Common myeloid progenitor, CD34-positive (primary cell): ENCODE results near the gene TARDBP.
"Not testable (repeated sequence)": the region's sequence is repeated elsewhere in the genome, so short reads cannot be mapped to it uniquely, and the experiment has no call there.

Experiments used
- CTCF ChIA-PET: fragments of 350-600 bp; sonication (Branson Sonifier 250); formaldehyde crosslinking; loops from one replicate; lab custom pipeline; 2021; ENCODE audit warnings: antibody characterized with exemption; lab: Charles Lee
- POLR2A ChIA-PET: fragments of 350-600 bp; sonication (Branson Sonifier 250); formaldehyde crosslinking; loops from one replicate; lab custom pipeline; 2021; ENCODE audit warnings: antibody characterized with exemption; lab: Charles Lee
- DNase-seq, 3 donors: peaks; one replicate each; pipeline versions ENCODE4 v3.0.0 to v3.0.0-alpha.2; 2013
- H3K27ac ChIP-seq, 2 experiments: 1 replicate in 1 of 2; 2 replicates in 1 of 2; pipeline ENCODE4 v1.7.0; 2013; ENCODE audit warnings: inconsistent platforms in 2 of 2, low read length in 2 of 2, mild to moderate bottlenecking in 2 of 2, low read depth in 1 of 2, moderate library complexity in 1 of 2; ENCODE audit not compliant: severe bottlenecking in 2 of 2, insufficient read depth in 1 of 2, poor library complexity in 1 of 2
- H3K27me3 ChIP-seq, 5 experiments: replicated peaks in 2 of 5; 1 replicate in 3 of 5; 2 replicates in 2 of 5; pipeline versions ENCODE4 v1.6.1 to v1.7.0; 2013; ENCODE audit warnings: low read length in 4 of 5, mild to moderate bottlenecking in 2 of 5, moderate library complexity in 2 of 5, inconsistent platforms in 1 of 5; ENCODE audit not compliant: insufficient read depth in 5 of 5, control insufficient read depth in 4 of 5
- H3K36me3 ChIP-seq, 4 experiments: 1 replicate in 2 of 4; 2 replicates in 2 of 4; pipeline versions ENCODE4 v1.6.1 to v1.7.0; 2013; ENCODE audit warnings: low read length in 3 of 4, control low read depth in 1 of 4, mild to moderate bottlenecking in 1 of 4; ENCODE audit not compliant: control insufficient read depth in 4 of 4, insufficient read depth in 4 of 4
- H3K4me1 ChIP-seq, 4 experiments: 1 replicate in 3 of 4; 2 replicates in 1 of 4; pipeline versions ENCODE4 v1.6.1 to v1.7.1; 2013; ENCODE audit warnings: low read length in 3 of 4, mild to moderate bottlenecking in 3 of 4, control low read depth in 1 of 4, inconsistent platforms in 1 of 4, moderate library complexity in 1 of 4; ENCODE audit not compliant: control insufficient read depth in 4 of 4, insufficient read depth in 4 of 4; ENCODE audit errors: control extremely low read depth in 1 of 4
- H3K4me3 ChIP-seq, 7 experiments: 1 replicate in 4 of 7; 2 replicates in 3 of 7; pipeline versions ENCODE4 v1.5.1 to v1.7.0; 2013; ENCODE audit warnings: mild to moderate bottlenecking in 7 of 7, low read length in 6 of 7, moderate library complexity in 6 of 7, inconsistent platforms in 2 of 7, low read depth in 2 of 7, control low read depth in 1 of 7; ENCODE audit not compliant: insufficient read depth in 4 of 7, control insufficient read depth in 1 of 7; ENCODE audit errors: extremely low read depth in 1 of 7
- H3K9me3 ChIP-seq, 5 experiments: 1 replicate in 4 of 5; 2 replicates in 1 of 5; pipeline versions ENCODE4 v1.6.1 to v1.7.1; 2013; ENCODE audit warnings: low read length in 4 of 5, mild to moderate bottlenecking in 2 of 5, inconsistent platforms in 1 of 5, low read depth in 1 of 5, moderate library complexity in 1 of 5; ENCODE audit not compliant: control insufficient read depth in 4 of 5, insufficient read depth in 2 of 5; ENCODE audit errors: control extremely low read depth in 1 of 5
- WGBS: methylation state at CpG from one replicate; pipeline ENCODE4 v1.1.5; 2013; ENCODE audit not compliant: insufficient coverage; 5-methylcytosine and 5-hydroxymethylcytosine counted together

The TARDBP gene

GRCh38 chr1:10992864-10993263, 19.6 kb upstream of the TARDBP start:
- ChIA-PET POLR2A (no interaction called here), CTCF (no interaction called here)
- no peak for DNase-seq
- no peaks in the 10 kb centered on the region for H3K27me3 ChIP-seq
- H3K36me3 ChIP-seq: no peaks in the 10 kb centered on the region
- H3K9me3 ChIP-seq: no peaks in the 10 kb centered on the region
- no peaks in the 10 kb centered on the region for H3K4me1 ChIP-seq
- no peak overlapping the region for H3K4me3 ChIP-seq
- 100% methylated on average over 3 of the region's 4 CpGs for WGBS
- H3K27ac ChIP-seq: no peak overlapping the region

- Histone ChIP-seq H3K4me1 (no peaks in the 10 kb centered on the region), H3K9me3 (peaks cover 0 to 6% (median 2%) of the 10 kb centered on the region in 5 experiments), H3K36me3 (no peaks in the 10 kb centered on the region), H3K27me3 (no peaks in the 10 kb centered on the region), H3K4me3 (no peak overlapping the region), H3K27ac (no peak overlapping the region)
- ChIA-PET POLR2A (no interaction called here), CTCF (interaction anchor here (0.7 kb wide), 1 partner anchor 65 kb away, joined by 3 read pairs; no protein-coding TSS in a partner anchor)
- no peak for DNase-seq
- WGBS: 100% methylated on average over 2 of the region's 3 CpGs
Measured at GRCh38 chr1:10996100-10996499, 16.4 kb upstream of the TARDBP start.

GRCh38 chr1:11000526-11000925, 11.9 kb upstream of the TARDBP start:
- no peak for DNase-seq
- H3K4me1 ChIP-seq: no peaks in the 10 kb centered on the region
- ChIA-PET CTCF (interaction anchor here (1.2 kb wide), 1 partner anchor 37 kb away, joined by 3 read pairs; no protein-coding TSS in a partner anchor), POLR2A (interaction anchor here (0.8 kb wide), 1 partner anchor 11 kb away, joined by 3 read pairs; no protein-coding TSS in a partner anchor)
- no peak overlapping the region for H3K4me3 ChIP-seq
- no peak overlapping the region for H3K27ac ChIP-seq
- no peaks in the 10 kb centered on the region for H3K27me3 ChIP-seq
- H3K9me3 ChIP-seq: peaks cover 0 to 6% (median 2%) of the 10 kb centered on the region in 5 experiments
- no CpG with 5 or more reads among the region's 1 CpG for WGBS
- no peaks in the 10 kb centered on the region for H3K36me3 ChIP-seq

- peak overlapping the region; percentile 87 to 99 (median 92) for H3K4me3 ChIP-seq
- H3K36me3 ChIP-seq: peaks cover 16 to 41% (median 31%) of the 10 kb centered on the region in 4 experiments
- ChIA-PET POLR2A (interaction anchor here (0.6 kb wide), 1 partner anchor 126 kb away, joined by 4 read pairs; no protein-coding TSS in a partner anchor), CTCF (interaction anchor here (1.1 kb wide), 1 partner anchor 24 kb away, joined by 3 read pairs; no protein-coding TSS in a partner anchor)
- DNase-seq: no peak
- no peaks in the 10 kb centered on the region for H3K9me3 ChIP-seq
- H3K27ac ChIP-seq: peak overlapping the region; percentile 100
- 0% methylated on average over 9 of the region's 11 CpGs for WGBS
- H3K27me3 ChIP-seq: no peaks in the 10 kb centered on the region
- peaks cover 10 to 21% (median 16%) of the 10 kb centered on the region in 4 experiments for H3K4me1 ChIP-seq
Measured at GRCh38 chr1:11013160-11013531, 692 bp downstream of the TARDBP start.

- CTCF ChIA-PET, H3K4me1 ChIP-seq, H3K27me3 ChIP-seq, POLR2A ChIA-PET, H3K9me3 ChIP-seq, DNase-seq, H3K27ac ChIP-seq, H3K4me3 ChIP-seq: not testable (repeated sequence)
- peaks cover 30 to 91% (median 56%) of the 10 kb centered on the region in 4 experiments for H3K36me3 ChIP-seq
- 90% methylated on average over 3 of the region's 8 CpGs for WGBS
Measured at GRCh38 chr1:11019358-11019757, 6.9 kb downstream of the TARDBP start.

- POLR2A ChIA-PET: no interaction called here
- CTCF ChIA-PET: interaction anchor here (1.2 kb wide), 1 partner anchor 18 kb away, joined by 4 read pairs; no protein-coding TSS in a partner anchor
- H3K27me3 ChIP-seq: no peaks in the 10 kb centered on the region
- no peaks in the 10 kb centered on the region for H3K9me3 ChIP-seq
- peaks cover 29 to 91% (median 54%) of the 10 kb centered on the region in 4 experiments for H3K36me3 ChIP-seq
- H3K27ac ChIP-seq: no peak overlapping the region
- H3K4me3 ChIP-seq: no peak overlapping the region
- H3K4me1 ChIP-seq: peaks cover 0 to 2% (median 0%) of the 10 kb centered on the region in 4 experiments
- DNase-seq: no peak
- 100% methylated on average over 2 of the region's 7 CpGs for WGBS
Measured at GRCh38 chr1:11019971-11020370, 7.5 kb downstream of the TARDBP start.

- no peak overlapping the region for H3K27ac ChIP-seq
- H3K36me3 ChIP-seq: peaks cover 28 to 87% (median 56%) of the 10 kb centered on the region in 4 experiments
- H3K9me3 ChIP-seq: no peaks in the 10 kb centered on the region
- H3K27me3 ChIP-seq: no peaks in the 10 kb centered on the region
- DNase-seq: no peak
- H3K4me3 ChIP-seq: no peak overlapping the region
- 100% methylated on average over 13 of the region's 14 CpGs for WGBS
- no peaks in the 10 kb centered on the region for H3K4me1 ChIP-seq
- CTCF ChIA-PET: interaction anchor here (0.9 kb wide), 1 partner anchor 14 kb away, joined by 3 read pairs; no protein-coding TSS in a partner anchor
- POLR2A ChIA-PET: no interaction called here
Measured at GRCh38 chr1:11023201-11023600, 10.7 kb downstream of the TARDBP start.
